ENCODE results near the gene ITGAL. TPM values are rescaled to one million over a fixed set of nuclear protein-coding genes. Genes with fewer than 3 reads are reported as not detected.

The ITGAL gene
- total RNA-seq, 4 donors from 2014 or later = 0.56 to 4.6 (median 2.8) TPM

DNA sequence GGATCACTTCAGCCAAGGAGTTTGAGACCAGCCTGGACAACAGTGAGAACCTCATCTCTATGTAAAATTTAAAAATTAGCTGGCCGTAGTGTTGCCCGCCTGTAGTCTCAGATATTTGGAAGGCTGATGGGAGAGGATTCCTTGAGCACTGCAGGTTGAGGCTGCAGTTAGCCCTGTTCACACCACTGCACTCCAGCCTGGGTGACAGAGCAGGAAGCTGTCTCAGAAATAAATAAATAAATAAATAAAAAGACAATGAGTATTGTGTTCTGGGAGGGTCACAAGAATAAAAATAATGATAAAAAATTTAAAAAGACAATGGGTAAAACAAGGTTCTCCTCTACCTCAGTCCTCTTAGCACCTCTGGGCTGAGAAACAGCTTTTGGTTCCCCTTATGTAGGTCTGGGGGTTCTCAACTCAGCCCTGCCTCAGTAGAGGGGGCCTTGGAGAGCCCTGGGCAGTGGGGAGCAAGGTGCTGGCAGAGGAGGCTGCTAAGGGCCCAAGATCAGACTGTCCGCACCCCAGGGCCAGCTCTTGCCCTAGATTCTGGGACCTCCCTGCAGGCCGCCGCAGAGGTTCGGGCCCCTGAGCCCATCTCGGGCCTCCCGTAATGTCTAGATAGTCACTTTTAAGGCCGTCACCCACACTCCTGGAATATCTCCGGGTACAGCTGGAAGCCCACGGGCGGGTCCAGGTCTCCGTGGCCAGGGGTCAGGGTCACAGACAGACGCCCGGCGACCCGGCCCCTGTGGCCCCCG, 82.2 kb downstream of the ITGAL start:
- no peak overlapping the region for H3K4me3 ChIP-seq (replicated peaks in 1 of 3)
- DNase-seq = no peak
- WGBS, 2 donors = 96 to 99% methylated on average over 3 to 9 of the region's 18 CpGs
- no peaks in the 10 kb centered on the region for H3K27me3 ChIP-seq
- peaks cover 6 to 13% of the 10 kb centered on the region in 2 donors for H3K4me1 ChIP-seq
- intact Hi-C loops (cut with DNase I) = no loop called here
- no peaks in the 10 kb centered on the region for H3K9me3 ChIP-seq
- H3K36me3 ChIP-seq = peaks cover 11% of the 10 kb centered on the region in 2 donors
- no peak for TF ChIP-seq POLR2A (IDR thresholded peaks at IDR 0.05)
- TF ChIP-seq, protein P1, sequence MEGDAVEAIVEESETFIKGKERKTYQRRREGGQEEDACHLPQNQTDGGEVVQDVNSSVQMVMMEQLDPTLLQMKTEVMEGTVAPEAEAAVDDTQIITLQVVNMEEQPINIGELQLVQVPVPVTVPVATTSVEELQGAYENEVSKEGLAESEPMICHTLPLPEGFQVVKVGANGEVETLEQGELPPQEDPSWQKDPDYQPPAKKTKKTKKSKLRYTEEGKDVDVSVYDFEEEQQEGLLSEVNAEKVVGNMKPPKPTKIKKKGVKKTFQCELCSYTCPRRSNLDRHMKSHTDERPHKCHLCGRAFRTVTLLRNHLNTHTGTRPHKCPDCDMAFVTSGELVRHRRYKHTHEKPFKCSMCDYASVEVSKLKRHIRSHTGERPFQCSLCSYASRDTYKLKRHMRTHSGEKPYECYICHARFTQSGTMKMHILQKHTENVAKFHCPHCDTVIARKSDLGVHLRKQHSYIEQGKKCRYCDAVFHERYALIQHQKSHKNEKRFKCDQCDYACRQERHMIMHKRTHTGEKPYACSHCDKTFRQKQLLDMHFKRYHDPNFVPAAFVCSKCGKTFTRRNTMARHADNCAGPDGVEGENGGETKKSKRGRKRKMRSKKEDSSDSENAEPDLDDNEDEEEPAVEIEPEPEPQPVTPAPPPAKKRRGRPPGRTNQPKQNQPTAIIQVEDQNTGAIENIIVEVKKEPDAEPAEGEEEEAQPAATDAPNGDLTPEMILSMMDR (IDR thresholded peaks at IDR 0.05) = no peak
- H3K27ac ChIP-seq = no peak overlapping the region

DNA sequence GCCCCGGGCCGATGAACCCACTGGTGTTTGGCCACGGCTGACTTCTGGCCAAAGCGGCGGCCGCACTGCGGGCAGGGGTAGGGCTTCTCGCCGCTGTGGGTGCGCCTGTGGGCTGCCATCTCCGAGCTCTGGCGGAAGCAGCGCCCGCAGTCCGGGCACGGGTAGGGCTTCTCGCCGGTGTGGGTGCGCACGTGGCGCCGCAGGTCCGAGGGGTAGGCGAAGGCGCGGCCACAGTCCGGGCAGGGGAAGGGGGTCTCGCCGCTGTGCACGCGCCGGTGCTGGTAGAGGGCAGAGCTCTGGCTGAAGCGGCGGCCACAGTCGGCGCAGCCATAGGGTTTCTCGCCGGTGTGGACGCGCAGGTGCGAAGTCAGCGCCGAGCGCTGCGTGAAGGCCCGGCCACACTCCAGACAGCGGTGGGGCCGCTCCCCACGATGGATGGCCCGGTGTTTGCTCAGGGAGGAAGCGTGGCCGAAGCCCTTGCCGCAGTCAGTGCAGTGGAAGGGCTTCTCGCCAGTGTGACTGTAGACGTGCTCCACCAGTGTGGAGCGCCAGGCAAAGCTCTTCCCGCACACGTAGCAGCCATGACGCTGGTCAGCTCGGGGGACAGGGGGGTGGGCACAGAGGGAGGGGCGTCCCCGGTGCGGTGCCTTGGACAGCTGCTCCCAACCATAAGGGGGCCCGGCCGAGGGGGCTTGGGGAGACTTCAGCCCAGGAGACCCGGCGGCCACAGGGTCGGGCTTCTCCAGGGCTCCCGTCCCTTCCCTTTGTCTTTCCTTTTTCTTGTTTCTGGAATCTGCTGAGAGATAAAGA, 83.0 kb downstream of the ITGAL start:
- Histone ChIP-seq H3K36me3 (peaks cover 11% of the 10 kb centered on the region in 2 donors), H3K4me3 (replicated peaks in 1 of 3) (no peak overlapping the region), H3K9me3 (no peaks in the 10 kb centered on the region), H3K27ac (no peak overlapping the region), H3K27me3 (no peaks in the 10 kb centered on the region), H3K4me1 (peaks cover 6 to 13% of the 10 kb centered on the region in 2 donors)
- no peak for DNase-seq
- WGBS, 2 donors = 95 to 96% methylated on average over 20 to 40 of the region's 69 CpGs
- TF ChIP-seq POLR2A (IDR thresholded peaks at IDR 0.05) = no peak
- TF ChIP-seq, protein P1 (IDR thresholded peaks at IDR 0.05) = peak in 1 of 6 experiments; percentile 2
- intact Hi-C loops (cut with DNase I) = no loop called here

DNA sequence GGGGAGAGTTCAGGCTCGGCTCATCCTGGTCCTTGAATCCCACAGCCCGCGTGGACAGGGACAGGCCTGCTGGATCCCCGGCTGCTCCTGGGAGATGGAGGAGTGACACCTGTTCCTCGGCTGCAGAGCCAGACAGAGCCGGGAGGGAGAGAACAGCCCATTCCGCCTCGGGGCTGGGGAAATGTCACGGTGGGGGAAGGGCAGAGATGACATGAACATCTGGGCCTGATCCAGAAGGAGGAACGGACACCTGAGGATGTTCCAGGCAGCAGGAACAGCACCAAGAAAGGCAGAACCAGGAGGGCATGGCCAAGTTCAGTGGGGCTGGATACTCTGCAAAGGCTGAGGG, 83.6 kb downstream of the ITGAL start:
- Histone ChIP-seq H3K9me3 (no peaks in the 10 kb centered on the region), H3K36me3 (peaks cover 11% of the 10 kb centered on the region in 2 donors), H3K4me1 (peaks cover 8 to 16% of the 10 kb centered on the region in 2 donors), H3K27me3 (no peaks in the 10 kb centered on the region), H3K27ac (no peak overlapping the region), H3K4me3 (replicated peaks in 1 of 3) (no peak overlapping the region)
- intact Hi-C loops (cut with DNase I) = no loop called here
- DNase-seq = no peak
- TF ChIP-seq, protein P1 (IDR thresholded peaks at IDR 0.05) = no peak
- TF ChIP-seq POLR2A (IDR thresholded peaks at IDR 0.05) = no peak
- 81% methylated on average over 10 of the region's 10 CpGs for WGBS, 2 donors

DNA sequence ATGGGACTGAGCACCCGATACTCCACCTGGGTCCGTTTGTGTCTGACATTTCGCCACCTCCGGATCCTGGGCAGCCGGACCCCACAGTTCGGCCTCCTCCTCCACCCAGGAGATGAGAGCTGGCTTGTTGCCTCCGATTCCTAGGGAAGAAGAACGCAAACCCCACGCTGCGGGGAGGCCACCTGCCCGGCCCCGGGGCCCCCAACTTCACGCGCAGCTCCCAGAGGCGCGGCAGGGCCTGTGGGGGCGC, 85.1 kb downstream of the ITGAL start:
- DNase-seq = no peak
- TF ChIP-seq, protein P1 (IDR thresholded peaks at IDR 0.05) = no peak
- TF ChIP-seq POLR2A (IDR thresholded peaks at IDR 0.05) = no peak
- intact Hi-C loops (cut with DNase I) = no loop called here

More for the DNA sequence above, 85.1 kb downstream of the ITGAL start:
- WGBS, 2 donors = 0 to 2% methylated on average over 1 to 11 of the region's 17 CpGs
- Histone ChIP-seq H3K4me3 (replicated peaks in 1 of 3) (peak overlapping the region; percentile 88 to 99 (median 95)), H3K27me3 (no peaks in the 10 kb centered on the region), H3K27ac (peak overlapping the region; percentile 66 to 92 (median 89)), H3K36me3 (peaks cover 11% of the 10 kb centered on the region in 2 donors), H3K9me3 (no peaks in the 10 kb centered on the region), H3K4me1 (peaks cover 11 to 16% of the 10 kb centered on the region in 2 donors)
